HepG2 (cell line): ENCODE data around the gene STK39. TPM values are rescaled to one million over a fixed set of nuclear protein-coding genes. Genes with fewer than 3 reads are reported as not detected.

ENCODE experiments used
- BORCS8-MEF2B ChIP-seq: sonication (generic); formaldehyde crosslinking; IDR thresholded peaks from 2 replicates; pipeline ENCODE4 v1.8.0; 2022; ENCODE audit warnings: mild to moderate bottlenecking, missing genetic modification reagents
- DMAP1 ChIP-seq: IDR thresholded peaks from 2 replicates; pipeline ENCODE4 v1.6.1; 2016
- EP300 ChIP-seq, 3 experiments: sonication (generic) in 1 of 3; formaldehyde crosslinking in 1 of 3; IDR thresholded peaks; 2 replicates each; pipeline versions ENCODE4 v1.5.1 to v1.6.1; 2011 to 2020; ENCODE audit warnings: low read depth in 2 of 3, low read length in 2 of 3, borderline replicate concordance in 1 of 3, improper control_type of control experiment in 1 of 3, mild to moderate bottlenecking in 1 of 3, missing genetic modification reagents in 1 of 3, moderate library complexity in 1 of 3
- FOXP1 ChIP-seq, 2 experiments: fragments of 450-650 bp in 1 of 2; IDR thresholded peaks; 2 replicates each; pipeline ENCODE4 v1.6.1; 2017 to 2018; ENCODE audit warnings: antibody characterized with exemption in 1 of 2
- GTF3A ChIP-seq: sonication (generic); formaldehyde crosslinking; conservative IDR thresholded peaks from 2 replicates; pipeline ENCODE4 v1.4.0; 2020; ENCODE audit warnings: mild to moderate bottlenecking, missing genetic modification reagents
- ISL2 ChIP-seq: sonication (generic); formaldehyde crosslinking; IDR thresholded peaks from 2 replicates; pipeline ENCODE4 v1.5.0; 2020; ENCODE audit warnings: missing genetic modification reagents
- MED1 ChIP-seq: sonication (generic); formaldehyde crosslinking; IDR thresholded peaks from 2 replicates; pipeline ENCODE4 v1.4.0; 2020; ENCODE audit warnings: missing genetic modification reagents
- MLLT10 ChIP-seq: sonication (generic); formaldehyde crosslinking; IDR thresholded peaks from 2 replicates; pipeline ENCODE4 v1.4.0; 2020; ENCODE audit warnings: missing genetic modification reagents
- NCOA2 ChIP-seq: sonication (generic); formaldehyde crosslinking; IDR thresholded peaks from 2 replicates; pipeline ENCODE4 v1.8.0; 2022; ENCODE audit warnings: inconsistent platforms
- NCOR1 ChIP-seq: fragments of 200-600 bp; sonication (generic); IDR thresholded peaks from 2 replicates; pipeline ENCODE4 v1.7.0; 2017; ENCODE audit warnings: antibody characterized with exemption, low read length, borderline replicate concordance
- ZBTB20 ChIP-seq: sonication (generic); formaldehyde crosslinking; IDR thresholded peaks from 2 replicates; pipeline ENCODE4 v1.8.1; 2023; ENCODE audit warnings: missing genetic modification reagents, low read depth, mild to moderate bottlenecking, borderline replicate concordance
- ZNF160 ChIP-seq: sonication (generic); formaldehyde crosslinking; IDR thresholded peaks from 2 replicates; pipeline ENCODE4 v1.8.0; 2022; ENCODE audit warnings: mild to moderate bottlenecking, inconsistent platforms, missing genetic modification reagents
- ZNF205 ChIP-seq: IDR thresholded peaks from 2 replicates; pipeline ENCODE4 v1.6.1; 2018; ENCODE audit warnings: missing biosample characterization, missing genetic modification reagents
- ZNF530 ChIP-seq: sonication (generic); formaldehyde crosslinking; IDR thresholded peaks from 2 replicates; pipeline ENCODE4 v1.5.0; 2020; ENCODE audit warnings: low read depth, mild to moderate bottlenecking, missing genetic modification reagents
- ZNF605 ChIP-seq: sonication (generic); formaldehyde crosslinking; IDR thresholded peaks from 2 replicates; pipeline ENCODE4 v1.8.0; 2022; ENCODE audit warnings: mild to moderate bottlenecking, missing genetic modification reagents
- ZUFSP ChIP-seq: sonication (generic); formaldehyde crosslinking; IDR thresholded peaks from 2 replicates; pipeline ENCODE4 v1.9.0; 2021; ENCODE audit warnings: missing genetic modification reagents, mild to moderate bottlenecking, borderline replicate concordance
- polyA plus RNA-seq, 8 experiments: library from polyadenylated mRNA; depleted of rRNA in 3 of 8; stranded (reverse) in 7 of 8; unstranded in 1 of 8; fragments of >200 nt; fragmentation: Illumina TruSeq in 4 of 8; extraction: Trizol in 4 of 8; gene quantifications; 2 replicates each; pipeline versions ENCODE4 v1.2.1 to v1.2.3, GENCODE V29; 2011 to 2016; ENCODE audit warnings: low read depth in 4 of 8, missing spikeins in 1 of 8, mixed read lengths in 1 of 8; ENCODE audit not compliant: insufficient read depth in 1 of 8
- total RNA-seq, 5 experiments: library from RNA; depleted of rRNA; stranded (reverse); fragments of >200 nt; fragmentation: Illumina TruSeq; extraction: Trizol; gene quantifications; 2 replicates each; pipeline ENCODE4 v1.2.3, GENCODE V29; 2016; ENCODE audit warnings: low read depth in 1 of 5
- TF ChIP-seq, protein P1 (sequence below): sonication (generic); formaldehyde crosslinking; IDR thresholded peaks from 2 replicates; pipeline ENCODE4 v1.4.0; 2020; ENCODE audit warnings: low read depth, missing genetic modification reagents
- TF ChIP-seq, protein P2 (sequence below): IDR thresholded peaks from 2 replicates; pipeline ENCODE4 v1.6.1; 2012; ENCODE audit warnings: inconsistent platforms
- TF ChIP-seq, protein P3 (sequence below): sonication (generic); formaldehyde crosslinking; IDR thresholded peaks from 2 replicates; pipeline ENCODE4 v1.4.0; 2020; ENCODE audit warnings: missing genetic modification reagents

Gene STK39
- total and polyA plus RNA-seq, 2 of the 13 experiments (the other 11 are each of a cell fraction or from before 2014, with no cell fraction given) = 27.3 to 38.4 TPM

GRCh38 chr2:168196764-168197180 is 50.6 kb downstream of the STK39 start (continued):
- TF ChIP-seq NCOR1 (0 out of 2 replicates have a peak, but pooled peaks have one; percentile 30), FOXP1 (IDR thresholded peaks at IDR 0.05) (no peak), FOXP1 (CRISPR knock-in tag; IDR thresholded peaks at IDR 0.05) (0 out of 2 replicates have a peak, but pooled peaks have one; percentile 39), MLLT10 (CRISPR knock-in tag) (no peak), ZNF530 (CRISPR knock-in tag) (no peak), ZNF605 (CRISPR knock-in tag) (no peak), GTF3A (CRISPR knock-in tag) (0 out of 2 replicates have a peak, but pooled peaks have one; percentile 41), ZBTB20 (CRISPR knock-in tag) (0 out of 2 replicates have a peak, but pooled peaks have one; percentile 44), EP300 (IDR thresholded peaks at IDR 0.05; ENCODE audit: low read depth in 2 of 2, low read length in 2 of 2) (peak in 1 of 2 experiments; percentile 58; a peak in 1 of 4 replicates), EP300 (CRISPR knock-in tag; IDR thresholded peaks at IDR 0.05; ENCODE audit: borderline replicate concordance) (0 out of 2 replicates have a peak, but pooled peaks have one; percentile 51), ZUFSP (CRISPR knock-in tag) (no peak), ZNF160 (no peak), BORCS8-MEF2B (peak; percentile 66; the same call in 1 of the 2 replicates), ISL2 (peak; percentile 50), MED1 (CRISPR knock-in tag) (peak; percentile 55), NCOA2 (CRISPR knock-in tag) (peak; percentile 77), DMAP1 (CRISPR knock-in tag) (0 out of 2 replicates have a peak, but pooled peaks have one; percentile 66), ZNF205 (0 out of 2 replicates have a peak, but pooled peaks have one; percentile 25)
- TF ChIP-seq, protein P1, sequence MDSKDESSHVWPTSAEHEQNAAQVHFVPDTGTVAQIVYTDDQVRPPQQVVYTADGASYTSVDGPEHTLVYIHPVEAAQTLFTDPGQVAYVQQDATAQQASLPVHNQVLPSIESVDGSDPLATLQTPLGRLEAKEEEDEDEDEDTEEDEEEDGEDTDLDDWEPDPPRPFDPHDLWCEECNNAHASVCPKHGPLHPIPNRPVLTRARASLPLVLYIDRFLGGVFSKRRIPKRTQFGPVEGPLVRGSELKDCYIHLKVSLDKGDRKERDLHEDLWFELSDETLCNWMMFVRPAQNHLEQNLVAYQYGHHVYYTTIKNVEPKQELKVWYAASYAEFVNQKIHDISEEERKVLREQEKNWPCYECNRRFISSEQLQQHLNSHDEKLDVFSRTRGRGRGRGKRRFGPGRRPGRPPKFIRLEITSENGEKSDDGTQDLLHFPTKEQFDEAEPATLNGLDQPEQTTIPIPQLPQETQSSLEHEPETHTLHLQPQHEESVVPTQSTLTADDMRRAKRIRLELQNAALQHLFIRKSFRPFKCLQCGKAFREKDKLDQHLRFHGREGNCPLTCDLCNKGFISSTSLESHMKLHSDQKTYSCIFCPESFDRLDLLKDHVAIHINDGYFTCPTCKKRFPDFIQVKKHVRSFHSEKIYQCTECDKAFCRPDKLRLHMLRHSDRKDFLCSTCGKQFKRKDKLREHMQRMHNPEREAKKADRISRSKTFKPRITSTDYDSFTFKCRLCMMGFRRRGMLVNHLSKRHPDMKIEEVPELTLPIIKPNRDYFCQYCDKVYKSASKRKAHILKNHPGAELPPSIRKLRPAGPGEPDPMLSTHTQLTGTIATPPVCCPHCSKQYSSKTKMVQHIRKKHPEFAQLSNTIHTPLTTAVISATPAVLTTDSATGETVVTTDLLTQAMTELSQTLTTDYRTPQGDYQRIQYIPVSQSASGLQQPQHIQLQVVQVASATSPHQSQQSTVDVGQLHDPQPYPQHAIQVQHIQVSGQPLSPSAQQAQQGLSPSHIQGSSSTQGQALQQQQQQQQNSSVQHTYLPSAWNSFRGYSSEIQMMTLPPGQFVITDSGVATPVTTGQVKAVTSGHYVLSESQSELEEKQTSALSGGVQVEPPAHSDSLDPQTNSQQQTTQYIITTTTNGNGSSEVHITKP = 0 out of 2 replicates have a peak, but pooled peaks have one; percentile 38
- TF ChIP-seq, protein P2, sequence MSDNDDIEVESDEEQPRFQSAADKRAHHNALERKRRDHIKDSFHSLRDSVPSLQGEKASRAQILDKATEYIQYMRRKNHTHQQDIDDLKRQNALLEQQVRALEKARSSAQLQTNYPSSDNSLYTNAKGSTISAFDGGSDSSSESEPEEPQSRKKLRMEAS = peak; percentile 42; the same call in 1 of the 2 replicates
- TF ChIP-seq, protein P3, sequence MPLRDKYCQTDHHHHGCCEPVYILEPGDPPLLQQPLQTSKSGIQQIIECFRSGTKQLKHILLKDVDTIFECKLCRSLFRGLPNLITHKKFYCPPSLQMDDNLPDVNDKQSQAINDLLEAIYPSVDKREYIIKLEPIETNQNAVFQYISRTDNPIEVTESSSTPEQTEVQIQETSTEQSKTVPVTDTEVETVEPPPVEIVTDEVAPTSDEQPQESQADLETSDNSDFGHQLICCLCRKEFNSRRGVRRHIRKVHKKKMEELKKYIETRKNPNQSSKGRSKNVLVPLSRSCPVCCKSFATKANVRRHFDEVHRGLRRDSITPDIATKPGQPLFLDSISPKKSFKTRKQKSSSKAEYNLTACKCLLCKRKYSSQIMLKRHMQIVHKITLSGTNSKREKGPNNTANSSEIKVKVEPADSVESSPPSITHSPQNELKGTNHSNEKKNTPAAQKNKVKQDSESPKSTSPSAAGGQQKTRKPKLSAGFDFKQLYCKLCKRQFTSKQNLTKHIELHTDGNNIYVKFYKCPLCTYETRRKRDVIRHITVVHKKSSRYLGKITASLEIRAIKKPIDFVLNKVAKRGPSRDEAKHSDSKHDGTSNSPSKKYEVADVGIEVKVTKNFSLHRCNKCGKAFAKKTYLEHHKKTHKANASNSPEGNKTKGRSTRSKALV = 0 out of 2 replicates have a peak, but pooled peaks have one; percentile 9
